ENCODE results near the gene ZFAND5.

Gene ZFAND5

DNA sequence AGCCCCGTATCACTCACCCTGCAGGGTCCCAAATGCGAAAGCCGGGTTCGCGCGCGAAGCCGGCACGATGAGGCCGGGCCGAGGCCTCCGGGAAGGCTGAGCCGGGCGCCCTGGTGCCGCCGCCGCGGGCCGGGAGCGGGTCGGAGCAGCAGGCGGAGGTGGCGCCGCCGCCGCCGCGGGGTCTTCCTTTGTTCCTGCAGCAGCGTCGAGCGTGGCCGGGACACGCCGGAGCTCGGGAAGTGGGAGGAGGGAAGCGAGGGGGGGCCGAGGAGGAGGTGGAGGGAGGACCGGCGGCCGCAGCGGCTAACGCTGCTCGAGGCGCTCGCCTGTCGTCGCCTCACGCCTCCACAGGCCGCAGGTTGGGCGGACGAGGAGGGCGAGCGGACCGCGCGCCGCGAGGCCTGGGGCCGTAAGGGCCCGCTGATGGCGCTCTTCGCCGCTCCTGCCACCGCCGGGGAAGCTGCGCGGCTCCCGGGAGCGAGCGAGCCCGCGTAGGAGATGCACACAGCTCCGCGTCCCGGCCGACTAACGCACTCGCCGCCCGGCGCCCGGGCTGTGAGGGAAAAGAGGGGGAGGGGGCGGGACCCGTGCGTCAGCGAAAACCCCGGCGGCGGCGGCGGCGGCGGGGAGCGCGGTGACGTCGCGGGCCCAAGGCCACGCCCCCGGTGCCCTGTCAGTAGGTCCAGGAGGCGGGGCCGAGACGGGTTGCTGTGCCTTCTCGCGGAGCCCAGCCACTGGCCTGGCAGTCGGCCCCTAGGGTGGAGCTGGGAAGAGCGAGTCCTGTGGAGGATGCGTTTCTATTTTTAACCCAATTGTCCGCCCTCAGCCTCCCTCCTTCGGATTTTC is at the start of gene ZFAND5:
TSS of gene ZFAND5 (minus strand) at position 530 of the 846 bp plus-strand sequence. CDS start 4,430 bp downstream, outside the sequence.
- peak; percentile 82 for DNase-seq

- DNase-seq: no peak
Observed at GRCh38 chr9:72412483-72413040, 47.6 kb upstream of the ZFAND5 start.

GRCh38 chr9:72410214-72410613 is 45.2 kb upstream of the ZFAND5 start:
- DNase-seq: no peak

- DNase-seq: no peak
Observed at GRCh38 chr9:72407114-72407513, 42.1 kb upstream of the ZFAND5 start.

DNA sequence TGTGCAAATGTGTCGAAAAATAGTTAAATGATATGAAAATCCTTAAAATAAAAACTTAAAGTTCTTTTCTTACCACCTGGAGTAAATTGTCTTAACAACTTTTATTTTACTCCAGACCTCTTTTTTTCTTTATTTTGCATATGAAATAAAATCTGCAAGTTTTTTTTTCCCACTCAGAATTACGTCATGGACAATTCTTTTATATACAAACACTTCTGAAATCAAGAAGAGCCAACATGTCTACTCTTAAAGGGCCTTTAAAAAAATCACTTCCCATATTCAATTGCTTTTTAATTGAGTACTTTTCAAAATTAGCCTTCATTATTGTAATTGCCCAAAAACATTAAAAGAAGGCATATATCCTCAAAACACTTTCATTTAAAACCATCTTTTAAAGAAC is 37.7 kb upstream of the ZFAND5 start:
- DNase-seq: no peak

DNA sequence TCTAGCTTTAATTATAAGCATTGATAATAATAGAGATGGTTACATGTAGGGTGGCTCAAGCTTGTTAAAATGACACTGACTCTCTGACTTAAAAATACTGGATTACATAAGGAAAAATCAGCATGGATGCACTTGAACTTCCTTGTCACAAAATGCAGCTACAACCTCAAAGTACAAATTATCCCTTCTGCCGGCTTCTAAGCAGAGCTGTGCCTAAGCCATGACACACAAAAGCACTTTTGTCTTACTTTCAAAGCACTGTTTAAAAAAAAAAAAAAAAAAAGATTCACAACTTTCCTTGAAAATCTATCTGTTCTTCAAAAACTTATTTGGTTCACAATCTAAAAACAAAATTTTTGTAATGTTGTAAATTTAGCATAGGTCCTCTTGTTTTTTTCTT is 36.4 kb upstream of the ZFAND5 start:
- no peak for DNase-seq

- DNase-seq: no peak
Observed at GRCh38 chr9:72400866-72401265, 35.9 kb upstream of the ZFAND5 start.

DNA sequence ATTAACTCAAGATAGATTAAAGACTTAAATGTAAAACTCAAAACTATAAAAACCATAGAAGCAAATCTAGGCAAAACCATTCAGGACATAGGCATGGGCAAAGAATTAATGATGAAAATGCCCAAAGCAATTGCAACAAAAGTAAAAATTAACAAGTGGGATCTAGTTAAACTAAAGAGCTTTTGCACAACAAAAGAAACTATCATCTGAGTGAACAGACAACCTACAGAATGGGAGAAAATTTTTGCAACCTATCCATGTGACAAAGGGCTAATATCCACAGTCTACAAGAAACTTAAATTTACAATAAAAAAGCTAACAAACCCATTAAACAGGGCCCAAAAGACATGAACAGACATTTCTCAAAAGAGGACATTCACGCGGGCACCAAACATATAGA is 34.4 kb upstream of the ZFAND5 start:
- no peak for DNase-seq

- DNase-seq: no peak
Observed at GRCh38 chr9:72396247-72397091, 31.5 kb upstream of the ZFAND5 start.

DNA sequence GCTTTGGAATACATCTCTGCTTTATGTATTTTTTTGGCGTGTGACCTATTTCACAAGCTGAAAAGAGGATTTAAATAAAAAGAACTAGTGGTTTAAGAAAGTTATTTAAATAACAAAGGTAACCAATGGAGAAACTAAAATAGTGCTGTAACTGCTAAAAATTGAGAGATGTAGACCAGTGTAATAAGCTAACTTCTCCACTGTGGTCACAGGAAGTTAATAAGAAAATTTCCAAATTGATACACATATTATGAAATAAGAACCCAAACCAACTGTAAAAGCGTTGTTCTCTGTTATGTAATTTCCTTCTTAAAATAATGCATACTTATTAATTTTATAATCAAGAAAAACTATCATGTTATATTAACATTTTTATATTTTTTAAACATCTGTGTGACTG is 29.1 kb upstream of the ZFAND5 start:
- DNase-seq: no peak

DNA sequence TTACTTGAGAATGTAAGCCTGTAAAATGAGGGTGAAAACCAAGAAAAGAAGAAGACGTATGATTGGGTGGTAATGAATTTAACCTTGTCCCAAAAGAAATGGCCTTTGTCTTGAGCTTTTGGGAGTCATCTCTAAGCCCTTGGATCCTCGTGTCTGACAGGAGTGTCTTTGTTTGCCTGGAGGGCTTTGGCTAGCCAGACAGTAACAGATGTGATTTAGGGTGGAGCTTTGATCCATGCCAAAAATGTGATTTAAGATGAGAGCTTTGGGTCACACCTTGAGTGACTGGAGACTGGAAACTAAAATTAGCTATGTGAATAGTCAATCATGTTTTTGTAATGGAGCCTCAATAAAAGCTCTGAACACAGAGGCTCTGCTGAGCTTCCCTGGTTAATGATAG is 25.9 kb upstream of the ZFAND5 start:
- DNase-seq: no peak

GRCh38 chr9:72386186-72386585 is 21.2 kb upstream of the ZFAND5 start:
- no peak for DNase-seq

GRCh38 chr9:72384710-72385485 is 19.9 kb upstream of the ZFAND5 start:
- DNase-seq: no peak

DNA sequence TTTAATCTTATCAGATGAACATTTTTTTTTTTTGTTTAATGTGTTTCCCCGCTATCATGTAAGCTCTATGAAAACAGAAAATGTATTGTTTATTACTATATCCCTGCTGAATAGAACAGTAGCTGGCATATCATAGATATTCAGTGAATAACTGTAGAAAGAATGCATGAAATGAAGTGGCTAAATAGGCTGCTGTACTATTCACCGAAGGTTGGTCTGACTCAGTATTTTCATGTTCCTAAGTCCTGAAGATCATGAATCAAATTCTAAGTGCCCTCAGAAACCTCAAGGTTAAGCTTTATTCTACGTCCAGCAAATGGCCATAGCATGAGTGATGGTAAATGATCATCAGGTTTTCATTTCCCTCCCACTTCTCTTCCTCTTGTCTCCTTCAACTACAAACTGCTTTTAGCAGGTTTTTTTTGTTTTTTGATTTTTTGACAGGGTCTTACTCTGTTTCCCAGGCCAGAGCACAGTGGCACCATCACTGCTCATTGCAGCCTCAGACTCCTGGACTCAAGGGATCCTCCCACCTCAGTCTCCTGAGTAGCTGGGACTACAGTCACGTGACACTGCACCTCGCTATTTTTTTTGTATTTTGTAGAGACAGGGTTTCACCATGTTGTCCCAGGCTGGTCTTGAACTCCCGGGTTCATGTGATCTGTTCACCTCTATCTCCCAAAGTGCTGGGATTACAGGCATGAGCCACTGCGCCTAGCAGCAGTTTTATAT is 19.1 kb upstream of the ZFAND5 start:
- DNase-seq: no peak

DNA sequence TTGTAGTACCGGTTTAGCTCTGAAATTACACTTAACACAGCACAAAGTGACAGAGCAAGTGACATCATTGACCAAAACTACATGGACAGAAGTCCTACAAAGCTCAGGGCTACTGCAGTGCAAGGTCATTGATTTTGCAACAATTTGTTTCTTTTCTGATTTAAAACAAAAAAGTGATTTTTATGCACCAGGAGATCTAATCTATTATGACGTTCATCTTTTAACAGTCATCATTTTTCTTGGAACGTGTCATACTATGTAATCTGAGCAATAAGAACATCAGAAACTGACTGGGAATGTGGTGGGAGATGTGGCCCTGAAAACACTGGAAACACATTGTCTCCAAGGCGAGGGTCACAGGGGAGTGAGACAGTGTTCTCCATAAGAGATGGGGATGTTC is 17.4 kb upstream of the ZFAND5 start:
- no peak for DNase-seq

- no peak for DNase-seq
Observed at GRCh38 chr9:72377041-72377440, 12.0 kb upstream of the ZFAND5 start.

GRCh38 chr9:72371151-72371550 is 6.1 kb upstream of the ZFAND5 start:
- no peak for DNase-seq

- peak; percentile 73 for DNase-seq
Observed at GRCh38 chr9:72365525-72366256, 683 bp upstream of the ZFAND5 start.

GRCh38 chr9:72363908-72364678 is 915 bp downstream of the ZFAND5 start:
- peak; percentile 9 for DNase-seq

DNA sequence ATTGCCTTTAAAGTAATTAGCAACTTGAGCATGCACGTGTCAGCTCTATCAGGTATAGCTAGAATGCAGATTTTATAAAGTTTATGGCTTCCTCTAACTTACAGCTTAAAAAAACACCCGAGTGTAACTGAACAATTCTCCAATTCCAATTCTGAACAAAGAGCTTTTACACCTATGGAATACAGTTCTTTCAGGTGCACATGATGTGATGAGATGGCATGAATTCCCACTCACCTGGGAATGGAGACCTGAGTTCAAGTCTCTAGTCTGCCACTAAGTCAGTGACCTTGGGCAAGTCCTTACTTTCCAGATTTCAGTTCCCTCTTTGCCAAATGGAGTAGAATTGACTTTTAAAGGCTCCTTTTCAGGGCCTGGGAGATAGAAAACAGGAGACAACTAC is 1.8 kb downstream of the ZFAND5 start:
- DNase-seq: no peak

DNA sequence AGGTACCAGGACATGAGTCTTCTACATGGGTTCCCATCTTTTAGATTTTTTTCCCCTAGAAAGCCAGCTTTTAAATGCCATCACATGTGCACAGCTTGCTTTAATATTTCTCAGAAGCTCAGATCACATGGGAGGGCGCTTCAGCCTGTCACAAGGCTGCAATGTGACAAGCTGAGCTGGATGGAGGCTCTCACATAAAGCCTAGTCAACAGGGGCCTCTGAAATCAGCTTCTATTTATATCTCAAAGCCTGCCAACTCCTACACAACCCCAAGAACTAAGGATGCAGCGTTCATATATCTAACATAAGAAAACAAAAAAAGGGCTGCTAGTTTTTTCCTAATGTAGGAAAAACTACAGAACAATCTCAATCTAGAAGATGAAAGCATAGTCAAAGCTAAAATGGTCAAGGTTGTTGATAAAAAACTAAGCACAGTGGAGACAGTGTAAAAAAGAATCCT is 2.3 kb downstream of the ZFAND5 start:
- no peak for DNase-seq

All from NCI-H526 treated with DMSO at 0.1 percent for 48 hours (cell line).